GM12892 (cell line): ENCODE measurements around the gene PCSK5.

Experiments
- POLR2A ChIP-seq: IDR thresholded peaks from 2 replicates; pipeline ENCODE4 v1.6.1; 2011; ENCODE audit warnings: low read depth, low read length, control low read depth
- TAF1 ChIP-seq: IDR thresholded peaks from 2 replicates; pipeline ENCODE4 v1.6.1; 2011; ENCODE audit warnings: low read depth, mild to moderate bottlenecking, control low read depth, low read length, borderline replicate concordance

GRCh38 chr9:76378367-76379073 lies 488.0 kb downstream of the PCSK5 start:
- no peak for TF ChIP-seq POLR2A
- no peak for TF ChIP-seq TAF1
